Skeletal muscle cell (primary cell): ENCODE data around the gene COX6A2.
"Not testable (repeated sequence)": the region's sequence is repeated elsewhere in the genome, so short reads cannot be mapped to it uniquely, and the experiment has no call there.

Experiments used
- DNase-seq: peaks from one replicate; pipeline ENCODE4 v3.0.0-alpha.2; 2010; ENCODE audit warnings: low read depth
- H3K4me3 ChIP-seq: 2 replicates; pipeline ENCODE4 v1.5.1; 2011; ENCODE audit warnings: low read depth, mild to moderate bottlenecking, control low read depth, low read length, moderate library complexity

COX6A2 gene

DNA sequence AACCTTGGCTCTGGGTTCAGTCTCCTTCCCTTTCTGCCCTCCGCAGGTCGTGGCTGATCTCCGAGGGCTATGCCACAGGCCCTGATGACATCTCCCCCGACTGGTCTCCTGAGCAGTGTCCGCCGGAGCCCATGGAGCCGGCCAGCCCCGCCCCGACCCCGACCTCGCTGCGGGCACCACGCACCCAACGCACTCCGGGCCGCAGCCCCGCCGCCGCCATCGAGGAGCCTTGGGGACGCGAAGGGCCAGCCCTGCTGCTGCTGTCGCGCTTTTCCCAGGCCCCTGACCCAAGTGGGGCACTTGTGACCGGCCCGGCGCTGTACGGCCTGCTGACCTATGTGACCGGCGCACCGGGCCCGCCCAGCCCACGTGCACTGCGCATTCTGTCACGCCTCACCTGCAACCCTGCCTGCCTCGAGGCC is 36.2 kb upstream of the COX6A2 start:
- DNase-seq = no peak
- H3K4me3 ChIP-seq = no peak overlapping the region

DNA sequence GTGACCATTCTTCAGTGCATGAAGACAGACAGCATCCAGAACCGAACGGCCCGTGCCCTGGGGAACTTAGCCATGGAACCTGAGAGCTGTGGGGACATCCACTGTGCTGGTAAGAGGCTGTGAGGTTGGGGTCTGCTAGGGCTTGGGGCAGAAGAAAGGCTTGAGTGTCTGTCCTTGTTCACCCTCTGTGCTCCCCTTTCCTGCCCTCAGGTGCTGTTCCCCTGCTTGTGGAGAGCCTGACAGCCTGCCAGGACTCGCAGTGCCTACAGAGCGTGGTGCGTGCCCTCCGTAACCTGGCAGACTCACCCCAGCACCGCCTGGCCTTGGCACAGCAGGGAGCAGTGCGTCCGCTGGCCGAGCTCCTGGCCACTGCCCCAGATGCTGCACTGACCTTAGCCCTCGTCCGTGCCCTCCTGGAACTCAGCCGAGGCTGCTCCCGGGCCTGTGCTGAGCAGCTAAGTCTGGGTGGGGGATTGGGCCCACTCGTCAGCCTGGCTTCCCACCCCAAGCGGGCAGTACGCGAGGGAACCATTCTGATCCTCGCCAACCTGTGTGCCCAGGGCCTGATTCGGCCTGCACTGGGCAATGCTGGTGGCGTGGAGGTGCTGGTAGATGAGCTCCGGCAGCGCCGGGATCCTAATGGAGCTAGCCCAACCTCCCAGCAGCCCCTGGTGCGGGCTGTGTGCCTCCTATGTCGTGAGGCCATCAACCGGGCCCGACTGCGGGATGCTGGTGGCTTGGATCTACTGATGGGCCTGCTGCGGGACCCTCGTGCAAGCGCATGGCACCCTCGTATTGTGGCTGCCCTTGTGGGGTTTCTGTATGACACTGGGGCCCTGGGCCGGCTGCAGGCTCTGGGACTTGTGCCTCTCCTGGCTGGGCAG is 34.0 kb upstream of the COX6A2 start:
- DNase-seq = no peak
- H3K4me3 ChIP-seq = no peak overlapping the region

DNA sequence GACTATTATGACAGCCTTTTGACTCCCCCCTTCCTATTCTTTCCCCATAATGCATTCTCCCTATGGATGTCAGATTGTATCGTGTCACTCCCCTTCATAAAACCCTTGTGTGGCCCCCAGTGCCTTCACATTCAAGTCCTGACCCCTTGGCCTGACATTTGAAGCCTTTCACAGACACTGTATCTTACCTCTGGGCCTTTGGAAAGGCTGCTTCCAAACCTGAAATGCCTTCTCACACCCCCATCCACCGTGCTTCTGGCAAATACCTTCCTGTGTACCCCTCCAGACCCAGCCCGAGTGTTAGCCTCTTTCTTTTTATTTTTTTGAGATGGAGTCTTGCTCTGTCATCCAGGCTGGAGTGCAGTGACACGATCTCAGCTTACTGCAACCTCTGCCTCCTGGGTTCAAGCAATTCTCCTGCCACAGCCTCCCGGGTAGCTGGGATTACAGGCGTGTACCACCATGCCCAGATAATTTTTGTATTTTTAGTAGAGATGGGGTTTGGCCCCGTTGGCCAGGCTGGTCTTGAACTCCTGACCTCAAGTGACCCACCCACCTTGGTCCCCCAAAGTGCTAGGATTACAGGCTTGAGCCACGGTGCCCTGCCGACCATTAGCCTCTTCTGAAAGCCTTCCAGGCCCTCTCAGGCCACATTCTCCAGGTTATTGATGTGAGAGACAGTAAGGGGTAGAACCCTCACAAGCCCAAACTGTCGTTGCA is 33.2 kb upstream of the COX6A2 start:
- no peak overlapping the region for H3K4me3 ChIP-seq
- no peak for DNase-seq

DNA sequence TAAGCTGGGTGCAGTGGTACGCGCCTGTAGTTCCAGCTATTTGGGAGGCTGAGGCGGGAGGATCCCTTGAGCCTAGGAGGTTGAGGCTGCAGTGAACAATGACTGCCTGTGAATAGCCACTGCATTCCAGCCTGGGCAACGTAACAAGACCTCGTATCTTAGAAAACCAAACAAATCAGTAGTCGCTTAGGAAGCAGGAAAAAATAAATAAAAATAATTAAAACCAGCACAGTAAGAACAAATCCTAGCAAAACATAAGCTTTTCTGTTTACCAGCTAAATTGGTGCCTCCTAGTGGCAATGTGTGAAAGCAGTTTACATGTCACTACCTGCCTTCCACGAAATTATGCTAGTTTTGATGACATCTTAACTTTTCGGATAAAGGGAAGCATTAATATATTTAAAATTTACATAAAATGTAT is 32.4 kb upstream of the COX6A2 start:
- peak overlapping the region; percentile 54 for H3K4me3 ChIP-seq
- no peak for DNase-seq

DNA sequence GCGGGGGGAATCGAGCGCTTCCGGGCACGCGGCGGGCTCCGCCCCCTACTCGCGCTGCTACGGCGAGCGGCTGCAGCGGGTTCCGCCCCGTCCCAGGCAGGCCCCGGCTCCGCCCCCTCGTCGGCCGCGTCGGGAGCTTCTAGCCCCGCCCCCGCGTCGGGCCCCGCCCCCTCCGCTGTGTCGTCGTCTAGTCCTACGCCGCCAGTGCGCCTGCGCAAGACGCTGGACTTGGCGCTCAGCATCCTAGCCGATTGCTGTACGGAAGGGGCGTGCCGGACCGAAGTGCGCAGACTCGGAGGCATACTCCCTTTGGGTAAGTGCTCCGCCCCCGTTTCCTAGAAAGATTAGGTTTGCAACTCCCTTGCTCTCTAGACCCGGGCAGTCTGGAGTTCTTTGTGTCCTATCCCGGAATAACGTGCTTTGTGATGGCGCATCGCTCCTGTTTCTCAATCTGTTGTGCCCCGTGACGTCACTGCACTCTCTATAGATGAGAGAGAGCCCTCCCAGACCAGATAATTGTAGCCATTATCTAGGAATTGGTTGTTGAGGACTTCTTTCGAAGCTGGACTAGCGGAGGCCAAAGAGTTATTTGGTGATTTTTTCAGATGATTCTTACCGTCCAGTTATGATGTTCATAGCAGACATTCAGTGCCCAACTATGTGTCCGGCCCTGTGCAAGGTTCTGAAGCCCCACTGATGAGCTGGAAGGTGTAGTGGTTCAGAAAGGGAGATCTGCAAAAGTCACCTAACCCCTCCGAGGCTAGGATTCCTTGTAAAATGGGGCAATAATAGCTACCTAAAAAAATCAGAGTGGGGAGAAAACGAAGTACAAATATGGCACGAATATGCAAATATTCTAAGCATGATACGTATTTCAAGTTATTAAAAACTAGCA is 31.8 kb upstream of the COX6A2 start:
- H3K4me3 ChIP-seq = peak overlapping the region; percentile 79
- peak; percentile 97 for DNase-seq

DNA sequence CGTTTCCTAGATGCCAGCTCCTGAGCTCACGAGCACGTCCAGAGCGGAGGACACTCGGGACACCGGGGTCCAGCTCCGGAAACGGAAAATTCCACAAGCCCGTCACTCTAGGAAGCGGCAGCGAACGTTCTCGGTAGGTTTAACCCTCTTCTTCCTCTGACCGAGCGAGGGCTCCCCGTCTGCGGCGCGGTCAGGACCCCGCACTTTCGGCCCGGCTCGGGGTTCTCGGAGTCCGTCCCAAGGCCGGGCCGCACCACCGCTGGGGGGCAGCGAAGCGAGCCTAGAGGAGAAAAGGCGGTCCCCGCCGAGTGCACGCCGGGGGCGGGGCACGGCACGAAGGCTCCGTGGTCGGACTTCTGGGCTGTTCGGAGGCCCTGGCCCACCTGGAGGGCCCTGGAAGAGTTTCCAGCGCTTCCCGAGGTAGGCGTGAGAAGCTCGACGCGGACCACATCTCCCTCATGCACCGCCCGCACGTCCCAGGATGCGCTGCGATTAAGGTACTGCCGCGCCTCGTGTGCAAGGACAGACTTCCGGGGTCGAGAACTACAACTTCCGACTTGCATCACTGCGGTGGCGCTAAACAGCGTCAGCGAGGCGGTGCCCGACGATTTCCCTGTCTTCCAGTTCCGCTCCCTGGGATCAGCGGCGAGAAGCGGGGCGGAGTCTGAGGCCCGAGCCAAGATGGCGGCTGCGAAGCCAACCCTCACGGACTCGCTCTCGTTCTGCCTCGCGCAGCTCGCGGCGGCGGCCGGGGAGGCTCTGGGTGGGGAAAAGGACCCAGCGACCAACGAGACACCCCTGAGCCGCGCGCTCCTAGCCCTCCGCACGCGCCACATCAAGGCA is 30.9 kb upstream of the COX6A2 start, which contains the start of gene ARMC5:
Gene ARMC5 (plus strand): TSS at position 658 of the 843 bp plus-strand sequence. CDS start 24 bp downstream, at position 682.
- DNase-seq = peak; percentile 95
- peak within 1 kb of the TSS; percentile 79 for H3K4me3 ChIP-seq

DNA sequence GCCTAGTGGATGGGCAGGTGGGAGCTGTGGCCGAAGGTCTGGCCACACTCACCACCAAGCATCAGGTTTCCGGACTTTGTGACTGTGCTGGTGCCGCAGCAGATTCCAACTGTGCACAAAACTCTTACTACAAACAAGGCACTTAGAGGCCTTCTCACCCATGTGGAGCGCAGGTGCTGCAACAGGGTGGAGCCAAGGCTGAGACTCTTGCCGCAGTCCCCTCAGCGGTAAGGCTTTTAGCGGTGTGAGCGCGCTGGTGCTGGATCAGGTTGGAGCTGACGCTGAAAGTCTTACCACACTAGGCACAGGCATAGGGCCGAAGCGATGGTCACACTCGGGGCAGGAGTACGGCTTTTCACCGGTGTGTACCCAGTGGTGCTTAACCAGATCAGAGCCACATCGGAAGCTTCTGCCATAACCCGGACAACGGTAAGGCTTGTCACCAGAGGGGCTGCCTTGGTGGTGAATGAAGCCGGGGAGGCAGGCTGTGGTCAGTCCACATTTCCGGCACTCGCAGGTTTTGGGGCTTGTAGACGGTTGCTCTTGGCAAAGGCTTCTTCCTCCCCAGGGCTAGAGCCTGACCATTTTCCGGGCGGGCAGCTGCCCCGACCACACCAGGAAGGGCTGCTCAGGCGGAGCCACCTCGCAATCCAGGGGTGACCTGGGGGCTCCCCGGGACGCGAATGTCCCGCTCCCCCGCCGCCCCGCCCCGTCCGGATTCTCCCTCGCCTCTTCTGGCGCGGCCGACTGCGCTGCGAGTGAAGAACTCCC is 30.1 kb upstream of the COX6A2 start:
- DNase-seq = no peak
- H3K4me3 ChIP-seq = peak overlapping the region; percentile 79

DNA sequence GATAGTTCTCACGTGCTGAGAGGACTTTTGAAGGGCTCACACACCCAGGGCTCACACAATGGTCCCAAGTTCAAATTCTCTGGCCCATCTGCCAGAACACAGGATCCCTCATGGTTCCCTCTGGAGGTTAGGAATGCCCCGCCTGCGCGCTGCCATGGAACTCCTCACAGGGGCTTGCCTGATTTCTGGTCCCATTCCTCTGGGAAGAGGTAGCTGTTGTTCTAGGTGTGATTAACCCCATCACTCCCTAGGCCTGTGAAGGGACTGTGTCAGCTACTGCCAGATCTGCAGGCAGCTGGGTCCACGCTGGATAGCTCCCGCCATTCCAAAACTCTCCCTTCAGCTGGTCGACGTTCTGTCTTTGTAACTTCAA is 28.8 kb upstream of the COX6A2 start:
- DNase-seq = no peak
- no peak overlapping the region for H3K4me3 ChIP-seq

DNA sequence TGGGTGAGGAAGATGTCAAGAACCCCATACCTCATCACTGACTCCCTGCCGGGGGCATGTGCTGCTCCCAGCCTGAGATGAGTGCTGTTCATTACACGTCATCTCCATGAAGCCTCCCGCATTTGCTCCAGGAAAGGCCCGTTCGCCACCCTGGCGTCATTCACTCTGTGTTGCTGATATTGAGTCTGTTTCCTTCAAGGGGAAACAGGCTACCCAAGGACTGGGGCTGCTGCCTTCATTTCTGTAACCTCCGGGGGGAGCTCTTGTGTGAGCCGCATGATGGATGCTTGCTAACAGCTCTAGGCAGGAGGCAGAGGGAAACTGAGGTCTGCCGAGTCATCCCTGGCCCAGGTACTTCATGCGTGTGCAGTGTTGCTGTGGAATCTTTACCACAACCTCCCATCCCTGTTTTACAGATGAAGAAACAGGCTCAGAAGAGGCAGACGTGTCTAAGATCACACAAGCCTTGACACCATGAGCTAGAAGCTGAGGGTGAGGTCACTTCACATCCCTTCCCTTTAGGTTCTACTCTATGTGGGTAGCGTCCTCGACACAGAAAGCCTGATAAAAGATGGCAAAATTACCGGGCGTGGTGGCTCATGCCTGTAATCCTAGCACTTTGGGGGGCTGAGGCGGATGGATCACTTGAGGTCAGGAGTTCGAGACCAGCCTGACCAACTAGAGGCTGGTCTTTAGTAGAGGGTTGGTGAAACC is 27.6 kb upstream of the COX6A2 start:
- no peak for DNase-seq
- no peak overlapping the region for H3K4me3 ChIP-seq

DNA sequence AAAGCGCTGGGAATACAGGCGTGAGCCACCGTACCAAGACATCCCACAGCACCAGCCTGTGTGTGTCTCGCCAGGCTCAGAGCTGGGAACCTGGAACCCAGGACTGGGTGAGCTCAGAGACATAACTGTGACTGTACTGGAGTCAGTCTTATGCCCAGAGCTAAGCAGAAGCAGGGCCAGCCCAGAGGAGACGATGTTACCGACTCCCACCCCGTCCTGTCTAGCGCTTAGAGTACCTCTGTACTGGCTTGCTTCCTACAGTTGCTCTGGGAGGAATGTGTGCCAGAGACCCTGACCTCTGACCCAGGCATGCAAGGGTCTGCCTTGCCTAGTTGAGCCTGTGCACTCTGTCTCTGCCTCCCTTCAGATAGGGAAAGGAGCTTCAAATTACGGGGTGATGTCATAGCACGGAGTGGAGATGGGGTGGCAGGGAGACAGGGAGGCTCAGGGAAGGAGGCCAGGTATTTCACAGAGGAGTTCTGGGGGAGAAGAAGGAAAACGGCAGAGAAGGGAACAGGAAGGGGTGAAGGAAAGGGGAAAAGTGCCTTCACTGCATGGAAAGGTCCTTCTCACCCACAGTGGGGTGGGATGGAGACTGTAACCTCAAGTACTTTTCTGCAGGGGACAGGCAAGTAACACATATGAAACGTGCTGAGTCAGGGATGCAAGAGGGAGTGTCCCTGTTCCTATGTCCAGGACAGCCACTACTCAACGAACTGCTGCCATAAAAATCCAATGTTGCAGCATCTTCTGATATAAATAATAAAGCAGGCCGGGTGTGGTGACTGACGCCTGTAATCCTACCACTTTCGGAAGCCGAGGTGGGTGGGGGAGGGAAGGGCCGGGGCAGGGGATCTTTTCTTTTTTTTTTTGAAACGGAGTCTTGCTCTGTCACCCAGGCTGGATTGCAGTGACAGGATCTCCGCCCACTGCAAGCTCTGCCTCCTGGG is 25.4 kb upstream of the COX6A2 start:
- no peak for DNase-seq
- H3K4me3 ChIP-seq = no peak overlapping the region

DNA sequence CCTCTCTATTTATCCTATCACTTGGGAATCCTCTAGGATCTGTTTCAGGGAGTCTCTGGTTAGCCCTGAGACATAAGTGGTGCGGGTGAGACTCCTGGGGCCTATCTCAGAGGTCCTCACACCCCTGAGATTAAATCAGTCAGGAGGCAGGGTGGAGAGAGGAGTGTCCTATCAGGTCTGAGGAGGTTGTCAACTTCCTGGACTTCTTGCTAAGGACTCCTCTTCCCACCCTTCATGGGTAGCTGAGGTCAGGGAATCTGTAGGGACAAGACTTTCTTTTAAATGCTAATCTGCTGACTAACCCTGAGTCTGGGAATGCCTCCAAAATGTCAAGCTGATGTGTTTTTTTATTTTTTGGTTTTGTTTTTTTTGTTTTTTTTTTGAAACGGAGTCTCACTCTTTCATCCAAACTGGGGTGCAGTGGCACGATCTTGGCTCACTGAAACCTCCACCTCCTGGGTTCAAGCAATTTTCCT is 24.5 kb upstream of the COX6A2 start:
- no peak overlapping the region for H3K4me3 ChIP-seq
- peak; percentile 83 for DNase-seq

DNA sequence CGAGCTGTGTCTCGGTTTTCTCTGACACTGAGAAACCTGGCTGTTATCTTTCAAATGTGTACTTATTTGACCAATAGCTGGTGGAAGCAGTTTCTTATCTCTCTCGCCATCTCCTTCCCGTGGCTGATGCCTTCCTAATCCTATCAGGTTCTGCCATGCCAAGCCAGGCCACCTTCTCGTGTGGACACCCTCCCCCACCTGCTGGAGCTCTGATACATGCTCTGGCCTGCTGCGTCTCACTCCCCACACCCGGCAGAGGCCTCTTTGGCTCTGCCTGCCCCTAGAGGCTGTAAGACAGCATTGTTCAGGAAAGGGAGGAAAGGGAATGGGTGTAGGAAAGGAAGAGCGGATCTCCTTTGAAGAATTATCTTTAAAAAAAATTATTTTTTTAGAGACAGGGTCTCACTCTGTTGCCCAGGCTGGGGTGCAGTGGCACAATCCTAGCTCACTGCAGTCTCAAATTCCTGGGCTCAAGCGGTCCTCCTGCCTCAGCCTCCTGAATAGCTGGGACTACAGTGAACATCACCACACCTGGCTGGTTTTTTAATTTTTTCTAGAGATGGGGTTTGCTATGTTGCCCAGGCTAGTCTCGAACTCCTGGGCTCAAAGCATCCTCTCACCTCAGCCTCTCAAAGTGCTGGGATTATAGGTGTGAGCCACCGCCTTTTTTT is 23.7 kb upstream of the COX6A2 start:
- H3K4me3 ChIP-seq = no peak overlapping the region
- no peak for DNase-seq

DNA sequence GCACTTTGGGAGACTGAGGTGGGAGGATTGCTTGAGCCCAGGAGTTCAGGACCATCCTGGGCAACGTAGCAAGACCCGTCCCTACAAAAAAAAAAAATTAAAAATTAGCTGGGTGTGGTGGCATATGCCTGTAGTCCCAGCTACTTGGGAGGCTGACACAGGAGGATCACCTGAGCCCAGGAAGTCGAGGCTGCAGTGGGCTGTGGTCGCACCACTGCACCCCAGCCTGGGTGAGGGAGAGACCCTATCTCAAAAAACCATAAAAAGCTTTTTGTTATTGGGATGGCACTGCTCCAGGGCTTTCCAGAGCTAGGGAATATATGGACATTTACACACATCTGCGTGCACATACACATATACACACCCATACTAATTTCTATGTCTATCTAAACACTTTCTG is 23.0 kb upstream of the COX6A2 start:
- no peak overlapping the region for H3K4me3 ChIP-seq
- DNase-seq = no peak

DNA sequence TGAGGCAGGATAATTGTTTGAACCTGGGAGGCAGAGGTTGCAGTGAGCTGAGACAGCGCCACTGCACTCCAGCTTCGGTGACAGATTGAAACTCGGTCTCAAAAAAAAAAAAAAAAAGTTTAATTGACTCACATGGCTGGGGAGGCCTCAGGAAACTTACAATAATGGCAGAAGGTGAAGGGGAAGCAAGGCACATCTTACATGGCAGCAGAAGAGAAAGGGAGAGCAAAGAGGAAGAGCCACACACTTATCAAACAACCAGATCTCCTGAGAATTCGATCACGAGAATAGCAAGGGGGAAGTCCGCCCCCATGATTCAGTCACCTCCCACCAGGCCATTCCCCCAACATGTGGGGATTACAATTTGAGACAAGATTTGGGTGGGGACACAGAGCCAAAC is 17.8 kb upstream of the COX6A2 start:
- not testable (repeated sequence) for DNase-seq, H3K4me3 ChIP-seq

DNA sequence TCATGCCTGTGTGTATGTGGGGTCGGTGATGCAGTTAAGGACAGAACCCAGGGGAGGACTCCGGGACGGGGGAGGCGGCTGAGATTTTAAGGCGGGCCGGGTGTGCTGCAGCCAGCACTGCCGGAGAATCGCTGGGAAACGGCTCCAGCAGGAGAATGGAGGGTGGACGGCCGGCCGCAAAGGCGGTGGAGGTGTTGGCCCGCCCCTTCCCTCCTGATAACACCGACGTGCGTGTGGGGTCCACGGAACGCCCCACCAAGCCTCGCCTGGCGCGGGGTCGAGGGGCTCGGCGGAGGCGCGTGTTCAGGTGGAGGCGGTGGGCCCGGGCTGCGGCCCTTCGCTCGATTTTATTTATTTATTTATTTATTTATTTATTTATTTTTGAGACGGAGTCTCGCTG is 13.8 kb upstream of the COX6A2 start:
- peak overlapping the region; percentile 79 for H3K4me3 ChIP-seq
- DNase-seq = no peak
